ENCODE results near the gene DGKI.
A peak's percentile ranks its signal among the peaks of the same experiment; 100 is the strongest.

DGKI gene

DNA sequence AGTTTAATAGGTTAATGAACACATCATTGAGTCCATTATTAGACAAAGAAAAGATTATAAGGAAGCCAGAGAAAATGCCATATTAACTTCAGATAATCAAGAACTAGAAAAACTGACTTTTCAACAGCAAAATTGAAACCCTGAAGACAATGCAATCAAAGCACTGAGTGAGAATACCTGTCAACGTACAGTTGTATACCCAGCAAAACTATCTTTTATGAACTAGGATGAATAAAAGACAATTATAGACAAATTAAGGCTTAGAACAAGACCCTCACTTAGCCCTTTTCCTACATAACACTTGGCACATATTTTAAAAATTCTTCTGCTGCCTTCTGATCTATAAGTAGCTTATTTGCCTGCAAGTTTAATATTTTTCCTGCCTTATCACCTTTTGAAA is 19.0 kb upstream of the DGKI start:
- H3K4me3 Mint-ChIP-seq = no peak overlapping the region
- ATAC-seq (replicated peaks; ENCODE audit: extremely low read depth, poor library complexity, severe bottlenecking) (no peak), DNase-seq (ENCODE audit: low spot score in 2 of 2) (no peak)
- no peaks in the 10 kb centered on the region for H3K27me3 Mint-ChIP-seq
- peaks cover 5% of the 10 kb centered on the region for H3K36me3 Mint-ChIP-seq (ENCODE audit: insufficient read depth)
- no peaks in the 10 kb centered on the region for H3K4me1 Mint-ChIP-seq
- H3K9me3 Mint-ChIP-seq = no peaks in the 10 kb centered on the region
- H3K27ac Mint-ChIP-seq (ENCODE audit: low read depth) = no peak overlapping the region

GRCh38 chr7:137862964-137863363 is 16.2 kb upstream of the DGKI start:
- Mint-ChIP-seq H3K27ac (ENCODE audit: low read depth) (no peak overlapping the region), H3K4me3 (no peak overlapping the region), H3K9me3 (no peaks in the 10 kb centered on the region), H3K36me3 (ENCODE audit: insufficient read depth) (peaks cover 4% of the 10 kb centered on the region), H3K27me3 (no peaks in the 10 kb centered on the region), H3K4me1 (no peaks in the 10 kb centered on the region)
- ATAC-seq (replicated peaks; ENCODE audit: extremely low read depth, poor library complexity, severe bottlenecking) = no peak
- DNase-seq (ENCODE audit: low spot score in 2 of 2) = no peak

DNA sequence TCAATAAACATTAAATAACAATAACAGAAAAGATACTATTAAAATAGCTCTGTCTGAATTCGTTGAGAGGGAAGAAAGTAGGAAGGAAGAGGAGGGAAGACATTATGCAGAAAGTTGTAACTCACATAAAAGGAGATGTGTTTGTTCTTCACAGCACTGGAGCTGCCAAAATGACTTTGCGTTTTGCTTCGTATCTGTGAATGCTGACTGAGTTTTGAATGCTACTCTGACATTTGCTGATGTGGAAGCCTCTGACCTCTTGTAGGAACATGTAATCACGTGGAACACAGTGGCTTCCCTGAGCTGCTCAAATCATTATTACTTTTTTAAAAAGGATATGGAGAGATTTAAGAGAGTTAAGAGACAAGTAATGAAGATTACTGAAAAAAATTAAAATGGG is 15.6 kb upstream of the DGKI start:
- H3K4me1 Mint-ChIP-seq = no peaks in the 10 kb centered on the region
- H3K27me3 Mint-ChIP-seq = no peaks in the 10 kb centered on the region
- no peaks in the 10 kb centered on the region for H3K9me3 Mint-ChIP-seq
- H3K27ac Mint-ChIP-seq (ENCODE audit: low read depth) = no peak overlapping the region
- no peak for DNase-seq (ENCODE audit: low spot score in 2 of 2)
- no peak overlapping the region for H3K4me3 Mint-ChIP-seq
- ATAC-seq (replicated peaks; ENCODE audit: extremely low read depth, poor library complexity, severe bottlenecking) = no peak
- peaks cover 4% of the 10 kb centered on the region for H3K36me3 Mint-ChIP-seq (ENCODE audit: insufficient read depth)

- DNase-seq (ENCODE audit: low spot score in 2 of 2) = no peak
- no peaks in the 10 kb centered on the region for H3K9me3 Mint-ChIP-seq
- H3K27ac Mint-ChIP-seq (ENCODE audit: low read depth) = no peak overlapping the region
- peaks cover 4% of the 10 kb centered on the region for H3K36me3 Mint-ChIP-seq (ENCODE audit: insufficient read depth)
- no peak for ATAC-seq (replicated peaks; ENCODE audit: extremely low read depth, poor library complexity, severe bottlenecking)
- no peak overlapping the region for H3K4me3 Mint-ChIP-seq
- H3K4me1 Mint-ChIP-seq = no peaks in the 10 kb centered on the region
- H3K27me3 Mint-ChIP-seq = no peaks in the 10 kb centered on the region
These were observed 13.8 kb upstream of the DGKI start for GRCh38 chr7:137860542-137860941.

DNA sequence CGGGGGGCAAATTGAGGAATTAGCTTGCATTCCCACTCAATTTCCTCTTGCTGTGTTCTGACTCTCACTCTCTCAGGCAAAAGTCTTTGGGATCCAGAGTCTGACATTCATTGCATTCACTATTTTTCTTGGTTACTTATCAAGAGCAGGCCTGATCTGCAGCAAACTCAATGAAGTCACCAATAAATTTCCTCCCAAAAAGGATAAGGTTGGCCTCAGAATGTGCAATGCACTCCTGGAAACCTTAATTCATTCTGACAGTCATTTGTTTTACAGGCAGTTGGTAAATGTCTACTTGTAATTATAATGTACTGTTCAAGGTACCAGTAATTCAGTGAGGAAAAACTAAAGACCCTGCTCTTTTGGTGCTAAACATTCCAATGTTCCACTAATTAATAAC is 6.3 kb upstream of the DGKI start:
- Mint-ChIP-seq H3K27ac (ENCODE audit: low read depth) (no peak overlapping the region), H3K27me3 (peaks cover 12% of the 10 kb centered on the region), H3K4me1 (peaks cover 5% of the 10 kb centered on the region), H3K4me3 (no peak overlapping the region), H3K9me3 (no peaks in the 10 kb centered on the region), H3K36me3 (ENCODE audit: insufficient read depth) (peaks cover 1% of the 10 kb centered on the region)
- ATAC-seq (replicated peaks; ENCODE audit: extremely low read depth, poor library complexity, severe bottlenecking) (no peak), DNase-seq (ENCODE audit: low spot score in 2 of 2) (no peak)

DNA sequence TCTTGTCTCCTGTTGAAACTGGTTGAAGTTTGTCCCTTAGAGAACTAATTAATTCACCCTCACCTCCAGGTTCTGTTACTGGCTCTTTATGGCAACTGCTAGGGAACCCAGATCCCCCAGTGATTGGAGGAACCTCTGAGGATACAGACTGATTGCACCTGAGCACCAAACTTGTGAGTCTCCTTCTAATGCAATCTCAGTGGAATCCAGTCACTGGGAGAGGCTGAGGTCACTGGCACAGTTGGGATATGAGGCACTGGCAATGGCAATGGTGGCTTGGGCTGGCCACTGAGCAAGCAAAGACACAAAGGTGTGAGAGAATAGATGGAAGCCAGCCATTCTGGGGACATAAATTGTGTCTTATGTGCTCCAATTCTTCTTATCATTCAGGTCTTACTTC is 5.3 kb upstream of the DGKI start:
- Mint-ChIP-seq H3K36me3 (ENCODE audit: insufficient read depth) (peaks cover 2% of the 10 kb centered on the region), H3K4me3 (no peak overlapping the region), H3K27ac (ENCODE audit: low read depth) (no peak overlapping the region), H3K27me3 (peaks cover 22% of the 10 kb centered on the region), H3K4me1 (peaks cover 5% of the 10 kb centered on the region), H3K9me3 (no peaks in the 10 kb centered on the region)
- no peak for DNase-seq (ENCODE audit: low spot score in 2 of 2)
- ATAC-seq (replicated peaks; ENCODE audit: extremely low read depth, poor library complexity, severe bottlenecking) = no peak

DNA sequence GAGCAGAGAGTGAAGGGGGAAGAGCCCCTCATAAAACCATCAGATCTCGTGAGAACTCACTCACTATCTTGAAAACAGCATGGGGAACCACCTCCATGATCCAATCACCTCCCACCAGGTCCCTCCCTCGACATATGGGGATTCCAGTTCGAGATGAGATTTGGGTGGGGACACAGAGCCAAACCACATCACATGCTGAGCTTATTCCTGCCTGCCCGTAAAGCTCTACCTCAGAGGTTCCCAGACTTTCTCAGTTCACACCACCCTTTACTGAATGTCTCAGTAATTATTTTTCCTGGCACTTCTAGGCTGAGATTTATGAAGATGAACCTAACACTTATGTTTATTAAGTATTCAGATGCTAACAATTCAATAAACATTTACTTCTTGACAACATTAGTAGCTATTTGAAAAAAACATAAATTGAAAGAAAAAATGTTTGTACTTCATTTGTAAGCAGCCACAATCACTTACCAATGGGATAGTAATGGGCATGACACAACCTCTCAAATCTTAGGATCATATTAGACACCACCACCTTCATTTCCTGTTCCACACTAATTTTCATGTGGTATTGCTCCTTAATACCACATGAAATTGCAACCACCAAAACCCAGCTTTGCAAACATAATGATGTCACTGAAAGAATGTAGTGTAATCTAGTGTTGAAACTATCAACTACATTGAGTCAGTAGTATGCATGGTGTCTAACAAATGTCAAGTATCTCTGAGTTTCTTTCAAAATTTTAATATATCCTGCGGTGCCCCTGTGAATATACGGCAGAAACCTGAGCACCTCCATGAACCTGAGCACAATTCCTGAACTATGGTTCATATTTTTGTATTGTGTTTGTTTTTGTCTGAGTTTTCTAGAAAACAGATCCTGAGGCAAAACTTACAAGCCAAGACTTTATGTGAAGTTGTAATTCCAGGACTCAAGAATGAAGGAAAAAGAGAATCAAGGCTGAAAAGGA is 4.5 kb upstream of the DGKI start:
- Mint-ChIP-seq H3K36me3 (ENCODE audit: insufficient read depth) (peaks cover 2% of the 10 kb centered on the region), H3K4me3 (no peak overlapping the region), H3K9me3 (no peaks in the 10 kb centered on the region), H3K27me3 (peaks cover 25% of the 10 kb centered on the region), H3K27ac (ENCODE audit: low read depth) (no peak overlapping the region), H3K4me1 (peaks cover 6% of the 10 kb centered on the region)
- no peak for ATAC-seq (replicated peaks; ENCODE audit: extremely low read depth, poor library complexity, severe bottlenecking)
- DNase-seq (ENCODE audit: low spot score in 2 of 2) = no peak

DNA sequence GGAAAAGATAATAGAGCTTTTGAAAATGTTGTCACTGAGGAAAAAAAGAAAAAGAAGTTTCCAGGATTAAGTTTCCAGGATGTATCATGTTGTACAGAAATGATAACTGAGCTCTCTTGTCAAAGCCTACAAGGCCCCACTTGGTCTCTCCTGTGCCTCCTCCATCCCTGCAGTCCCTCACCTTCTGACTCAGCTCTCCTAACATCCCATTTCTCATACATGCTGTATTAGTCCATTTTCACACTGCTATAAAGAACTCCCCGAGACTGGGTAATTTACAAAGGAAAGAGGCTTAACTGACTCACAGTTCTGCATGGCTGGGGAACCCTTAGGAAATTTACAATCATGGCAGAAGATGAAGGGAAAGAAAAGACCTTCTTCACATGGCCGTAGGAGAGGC is 3.8 kb upstream of the DGKI start:
- DNase-seq (ENCODE audit: low spot score in 2 of 2) (no peak), ATAC-seq (replicated peaks; ENCODE audit: extremely low read depth, poor library complexity, severe bottlenecking) (no peak)
- Mint-ChIP-seq H3K9me3 (no peaks in the 10 kb centered on the region), H3K4me1 (peaks cover 10% of the 10 kb centered on the region), H3K4me3 (no peak overlapping the region), H3K27ac (ENCODE audit: low read depth) (no peak overlapping the region), H3K36me3 (ENCODE audit: insufficient read depth) (peaks cover 6% of the 10 kb centered on the region), H3K27me3 (peaks cover 31% of the 10 kb centered on the region)

- no peak for DNase-seq (ENCODE audit: low spot score in 2 of 2)
- H3K9me3 Mint-ChIP-seq = no peaks in the 10 kb centered on the region
- H3K27ac Mint-ChIP-seq (ENCODE audit: low read depth) = no peak overlapping the region
- H3K27me3 Mint-ChIP-seq = peaks cover 56% of the 10 kb centered on the region
- no peak overlapping the region for H3K4me3 Mint-ChIP-seq
- no peak for ATAC-seq (replicated peaks; ENCODE audit: extremely low read depth, poor library complexity, severe bottlenecking)
- peaks cover 6% of the 10 kb centered on the region for H3K36me3 Mint-ChIP-seq (ENCODE audit: insufficient read depth)
- H3K4me1 Mint-ChIP-seq = peaks cover 10% of the 10 kb centered on the region
These were observed 1.3 kb upstream of the DGKI start for GRCh38 chr7:137848095-137848494.

GRCh38 chr7:137847568-137848050 is 835 bp upstream of the DGKI start:
- Mint-ChIP-seq H3K4me1 (peaks cover 10% of the 10 kb centered on the region), H3K27me3 (peaks cover 61% of the 10 kb centered on the region), H3K27ac (ENCODE audit: low read depth) (no peak overlapping the region), H3K9me3 (no peaks in the 10 kb centered on the region), H3K36me3 (ENCODE audit: insufficient read depth) (peaks cover 6% of the 10 kb centered on the region), H3K4me3 (no peak overlapping the region)
- DNase-seq (ENCODE audit: low spot score in 2 of 2) (no peak), ATAC-seq (replicated peaks; ENCODE audit: extremely low read depth, poor library complexity, severe bottlenecking) (no peak)

DNA sequence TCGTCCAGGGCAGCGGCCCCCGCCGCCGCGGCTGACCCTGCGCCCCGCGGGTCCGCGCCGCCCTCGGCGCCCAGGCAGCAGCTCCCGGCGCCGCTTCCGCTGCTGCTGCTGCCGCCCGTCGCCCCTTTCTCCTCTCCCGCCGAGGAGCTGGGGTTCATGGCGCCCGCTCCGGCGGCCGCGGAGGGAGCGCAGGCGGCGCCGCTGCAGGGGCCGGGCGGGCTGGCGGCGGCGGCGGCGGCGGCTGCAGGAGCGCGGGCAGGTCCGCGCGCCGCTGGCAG is 286 bp downstream of the DGKI start:
- peaks cover 72% of the 10 kb centered on the region for H3K27me3 Mint-ChIP-seq
- no peak for ATAC-seq (replicated peaks; ENCODE audit: extremely low read depth, poor library complexity, severe bottlenecking)

GRCh38 chr7:137844677-137845425 is 1.9 kb downstream of the DGKI start:
- no peak for DNase-seq (ENCODE audit: low spot score in 2 of 2)
- ATAC-seq (replicated peaks; ENCODE audit: extremely low read depth, poor library complexity, severe bottlenecking) = no peak
- peaks cover 5% of the 10 kb centered on the region for H3K4me1 Mint-ChIP-seq
- H3K36me3 Mint-ChIP-seq (ENCODE audit: insufficient read depth) = peaks cover 6% of the 10 kb centered on the region
- no peak overlapping the region for H3K4me3 Mint-ChIP-seq
- no peaks in the 10 kb centered on the region for H3K9me3 Mint-ChIP-seq
- no peak overlapping the region for H3K27ac Mint-ChIP-seq (ENCODE audit: low read depth)
- peaks cover 87% of the 10 kb centered on the region for H3K27me3 Mint-ChIP-seq

More for the DNA sequence above, 286 bp downstream of the DGKI start:
- no peak for DNase-seq (ENCODE audit: low spot score in 2 of 2)
- Mint-ChIP-seq H3K27ac (ENCODE audit: low read depth) (peak overlapping the region; percentile 52), H3K4me3 (peak overlapping the region; percentile 70), H3K9me3 (no peaks in the 10 kb centered on the region), H3K36me3 (ENCODE audit: insufficient read depth) (peaks cover 6% of the 10 kb centered on the region), H3K4me1 (peaks cover 8% of the 10 kb centered on the region)
